HG03135 (cell line): ENCODE results near the gene HACE1.
"Not testable (repeated sequence)": the region's sequence is repeated elsewhere in the genome, so short reads cannot be mapped to it uniquely, and the experiment has no call there.

Experiments used
- ATAC-seq: cut with Tn5 transposase; IDR thresholded peaks from one replicate; pipeline ENCODE4 v1.9.1; 2021; ENCODE audit warnings: mild to moderate bottlenecking, moderate library complexity; ENCODE audit not compliant: unreplicated experiment

The HACE1 gene

DNA sequence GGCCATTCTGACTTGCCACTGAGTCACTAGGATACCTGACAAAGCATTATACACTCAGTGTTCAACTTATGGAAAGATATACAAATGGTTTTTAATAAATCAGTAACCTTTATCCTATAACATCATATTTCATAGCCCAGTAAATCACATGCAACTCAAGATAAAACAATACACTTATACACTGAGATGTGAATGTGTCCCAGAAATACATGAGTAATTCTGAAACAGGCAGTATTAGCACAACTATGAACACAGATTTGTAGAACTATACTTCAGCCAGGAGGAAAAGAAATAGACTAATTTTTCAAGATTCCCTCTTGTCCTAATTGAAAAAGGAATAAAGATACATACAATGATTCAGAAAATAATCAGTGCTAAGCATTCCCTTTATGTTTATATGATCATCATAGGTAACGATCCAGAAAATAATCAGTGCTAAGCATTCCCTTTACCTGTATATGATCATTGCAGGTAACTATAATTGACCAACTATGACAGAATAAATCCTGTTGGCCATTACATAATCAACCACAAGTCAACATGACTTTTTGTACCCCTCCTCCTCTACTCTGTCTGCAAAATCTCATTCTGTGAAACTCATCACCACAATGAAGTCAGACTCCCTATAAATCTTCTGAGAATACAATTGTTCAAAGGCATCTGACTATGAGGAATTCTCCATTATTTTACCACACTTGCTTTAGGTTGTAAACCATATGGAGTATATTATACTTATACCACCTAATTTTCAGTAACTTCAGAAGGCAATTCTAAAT is 30.3 kb downstream of the HACE1 start:
- no peak for ATAC-seq

DNA sequence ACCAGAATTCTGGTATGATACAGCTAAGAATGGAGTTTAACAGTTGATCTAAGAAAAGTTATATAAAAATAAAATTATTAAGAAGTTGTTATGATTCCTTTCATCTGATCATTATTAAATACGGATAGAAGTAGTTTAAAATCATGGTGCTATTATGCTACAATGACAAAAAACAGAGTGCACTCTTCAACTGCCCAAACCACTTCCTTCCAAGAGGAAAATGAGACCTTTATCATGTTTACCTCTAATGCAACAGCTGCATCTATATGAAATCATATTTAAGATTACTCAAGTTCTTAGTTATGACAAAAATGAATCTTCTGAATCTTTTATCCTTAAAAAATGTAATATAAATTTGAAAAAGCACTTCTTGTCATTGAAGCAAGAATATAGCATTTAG is 31.2 kb downstream of the HACE1 start:
- no peak for ATAC-seq

DNA sequence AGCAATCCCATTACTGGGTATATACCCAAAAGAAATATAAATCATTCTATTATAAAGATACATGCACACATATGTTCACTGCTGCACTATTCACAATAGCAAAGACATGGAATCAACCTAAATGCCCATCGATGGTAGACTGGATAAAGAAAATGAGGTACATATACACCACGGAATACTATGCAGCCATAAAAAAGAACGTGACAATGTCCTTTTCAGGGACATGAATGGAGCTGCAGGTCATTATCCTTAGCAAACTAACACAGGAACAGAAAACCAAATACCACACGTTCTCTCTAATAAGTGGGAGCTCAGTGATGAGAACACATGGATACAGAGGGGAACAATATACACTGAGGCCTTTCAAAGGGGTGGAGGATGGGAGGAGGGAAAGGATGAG is 38.9 kb downstream of the HACE1 start:
- not testable (repeated sequence) for ATAC-seq

DNA sequence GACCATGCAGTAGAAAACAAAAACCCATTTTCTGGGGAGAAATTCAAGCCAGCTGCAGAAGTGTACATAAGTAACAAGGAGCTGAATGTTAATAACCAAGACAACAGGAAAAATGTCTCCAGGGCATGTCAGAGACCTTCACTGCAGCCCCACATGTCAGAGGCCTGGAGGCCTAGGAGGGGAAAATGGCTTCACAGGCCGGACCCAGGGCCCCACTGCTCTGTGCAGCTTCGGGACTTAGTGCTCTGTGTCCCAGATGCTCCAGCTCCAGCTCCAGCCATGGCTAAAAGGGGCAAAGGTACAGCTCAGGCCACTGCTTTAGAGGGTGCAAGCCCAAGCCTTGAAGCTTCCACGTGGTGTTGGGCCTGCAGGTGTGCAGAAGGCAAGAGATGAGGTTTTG is 43.6 kb downstream of the HACE1 start:
- no peak for ATAC-seq

DNA sequence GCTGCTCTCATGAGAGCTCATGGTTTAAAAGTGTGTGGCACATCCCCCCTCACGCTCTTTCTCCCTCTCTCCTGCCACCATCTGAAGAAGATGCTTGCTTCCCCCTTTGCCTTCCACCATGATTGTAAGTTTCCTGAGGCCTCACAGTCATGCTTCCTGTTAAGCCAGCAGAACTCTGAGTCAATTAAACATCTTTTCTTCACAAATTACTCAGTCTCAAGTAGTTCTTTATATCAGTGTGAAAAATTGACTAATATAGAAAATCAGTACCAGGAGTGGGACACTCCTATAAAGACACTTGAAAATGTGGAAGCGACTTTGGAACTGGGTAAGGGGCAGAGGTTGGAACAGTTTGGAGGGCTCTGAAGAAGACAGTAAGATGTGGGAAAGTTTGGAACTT is 45.0 kb downstream of the HACE1 start:
- no peak for ATAC-seq

DNA sequence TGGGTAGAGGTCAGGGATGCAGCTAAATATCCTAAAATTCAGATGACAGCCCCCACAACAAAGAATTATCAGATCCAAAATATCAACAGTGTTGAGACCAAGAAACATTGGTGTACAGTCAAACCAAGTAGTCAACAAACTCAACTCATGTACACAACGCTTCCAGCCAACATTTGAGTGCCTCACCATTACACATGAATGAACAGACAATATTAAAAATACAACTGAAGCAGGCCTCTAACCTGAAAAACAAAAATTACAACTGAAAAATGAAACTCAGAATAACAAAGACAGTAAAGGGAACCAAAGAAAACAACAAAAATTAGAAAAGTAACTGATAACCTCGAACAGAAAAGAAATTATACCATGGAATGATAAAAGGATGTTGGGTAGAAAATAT is 46.2 kb downstream of the HACE1 start:
- ATAC-seq: no peak

DNA sequence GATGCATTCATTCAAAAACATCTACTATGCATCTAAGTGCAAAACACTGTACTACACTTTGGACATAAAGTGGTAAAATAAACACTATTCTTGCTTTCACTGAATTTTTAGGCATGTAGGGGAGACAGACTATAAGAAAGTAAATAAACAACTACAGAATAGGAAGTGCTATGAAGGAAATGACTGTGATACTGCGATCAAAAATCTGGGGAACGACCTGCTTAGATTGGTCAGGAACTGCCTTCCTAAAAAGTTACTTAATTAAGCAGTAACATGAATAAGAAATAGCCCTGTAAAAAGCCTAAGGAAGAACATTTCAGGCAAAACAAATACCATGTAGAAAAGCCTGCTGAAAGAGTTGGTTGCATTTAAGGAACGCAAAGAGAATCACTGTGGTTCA is 50.6 kb downstream of the HACE1 start:
- ATAC-seq: no peak

DNA sequence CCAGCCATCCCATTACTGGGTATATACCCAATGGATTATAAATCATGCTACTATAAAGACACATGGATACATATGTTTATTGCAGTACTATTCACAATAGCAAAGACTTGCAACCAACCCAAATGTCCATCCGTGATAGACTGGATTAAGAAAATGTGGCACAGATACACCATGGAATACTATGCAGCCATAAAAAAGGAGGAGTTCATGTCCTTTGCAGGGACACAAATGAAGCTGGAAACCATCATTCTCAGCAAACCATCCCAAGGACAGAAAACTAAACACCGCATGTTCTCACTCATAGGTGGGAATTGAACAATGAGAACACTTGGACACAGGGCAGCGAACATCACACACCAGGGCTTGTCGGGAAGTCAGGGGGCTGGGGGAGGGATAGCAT is 54.4 kb downstream of the HACE1 start:
- not testable (repeated sequence) for ATAC-seq

DNA sequence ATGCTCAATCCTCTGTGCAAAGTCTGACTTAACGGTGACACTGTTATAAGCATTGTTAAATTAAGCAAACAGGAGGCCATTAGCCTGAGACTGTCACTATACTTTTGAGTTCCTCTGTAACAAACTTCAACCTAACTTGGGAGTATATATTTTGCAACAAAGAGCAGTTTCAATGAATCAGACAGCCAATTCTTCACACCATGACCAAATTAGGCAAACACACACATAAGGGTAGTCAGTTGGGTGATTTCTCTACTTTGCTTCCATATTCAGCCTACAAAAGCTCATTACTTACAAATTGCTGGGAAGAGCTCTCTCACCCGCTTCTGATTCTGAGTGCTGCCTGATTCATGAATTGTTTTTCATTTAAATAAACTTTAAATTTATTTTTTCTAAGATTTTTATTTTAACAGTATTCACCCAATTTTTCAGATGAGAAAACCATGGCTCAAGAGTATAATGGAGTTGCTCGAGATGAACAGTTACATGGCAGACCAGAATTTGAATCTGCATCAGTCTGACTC is 60.5 kb downstream of the HACE1 start:
- ATAC-seq: no peak

DNA sequence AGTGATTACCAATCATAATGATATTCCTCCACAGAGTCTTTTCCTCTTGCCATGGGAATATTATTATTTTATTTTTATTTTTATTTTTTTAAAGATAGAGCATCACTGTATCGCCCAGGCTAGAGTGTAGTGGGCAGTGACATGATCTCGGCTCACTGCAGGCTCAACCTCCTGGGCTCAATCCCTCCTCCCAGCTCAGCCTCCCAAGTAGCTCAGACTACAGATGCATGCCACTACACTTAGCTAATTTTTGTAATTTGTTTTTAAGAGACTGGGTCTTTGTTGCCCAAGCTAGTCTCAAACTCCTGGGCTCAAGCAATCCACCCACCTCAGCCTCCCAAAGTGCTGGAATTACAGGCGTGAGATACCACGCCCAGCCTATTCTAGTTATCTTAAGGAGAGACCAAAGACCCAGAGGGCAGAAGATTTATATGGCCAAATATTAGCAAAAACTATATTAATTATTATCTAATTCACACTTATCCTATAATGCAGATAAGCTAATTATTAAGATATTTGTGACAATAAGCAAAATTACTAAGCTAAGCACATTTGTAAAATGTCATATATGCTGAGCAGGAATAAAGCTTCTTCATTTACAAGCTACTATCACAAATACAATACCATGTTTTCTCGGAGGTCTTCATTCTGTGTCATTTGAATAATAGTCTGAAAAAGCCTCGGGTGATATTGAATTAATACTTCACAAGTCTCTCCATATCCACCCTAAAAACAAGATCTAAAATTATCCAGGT is 63.5 kb downstream of the HACE1 start:
- no peak for ATAC-seq

DNA sequence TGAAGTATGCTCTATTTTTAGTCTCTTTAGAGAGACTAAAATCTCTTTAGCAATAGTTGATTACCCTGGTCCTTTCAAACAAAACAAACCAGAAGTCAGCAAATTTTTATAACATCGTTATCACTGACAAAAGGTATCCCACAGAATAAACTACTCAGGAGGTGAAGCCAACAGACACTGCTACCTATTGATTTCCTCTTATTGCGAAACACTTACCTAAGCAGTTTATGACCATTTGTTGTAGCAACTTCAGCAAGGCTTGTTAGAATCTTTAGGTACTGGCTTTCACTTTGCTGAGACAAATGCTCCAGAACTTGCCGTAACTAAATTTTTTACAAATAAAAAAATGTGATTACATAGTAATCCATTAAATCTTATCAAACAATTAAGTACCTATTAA is 64.4 kb downstream of the HACE1 start:
- no peak for ATAC-seq

DNA sequence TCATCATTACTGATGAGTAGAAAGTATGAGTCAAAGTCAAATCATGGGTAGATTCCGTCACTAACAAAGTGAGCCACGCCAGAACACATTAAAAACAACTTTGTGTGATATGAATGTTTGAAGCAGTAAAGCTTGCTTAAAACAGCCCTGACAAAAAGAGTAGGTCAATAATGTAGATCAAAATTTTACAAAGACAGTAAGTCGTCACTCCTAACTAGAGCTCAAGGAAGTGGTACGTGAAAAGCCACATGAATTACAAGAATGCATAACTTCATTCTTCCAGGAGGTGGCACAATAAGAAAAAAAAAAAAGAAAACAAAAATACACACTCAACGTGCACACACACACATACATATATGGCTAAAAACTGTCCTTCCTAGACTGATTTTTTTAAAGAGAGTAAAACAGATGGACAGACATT is 69.9 kb downstream of the HACE1 start:
- peak; percentile 91 for ATAC-seq

DNA sequence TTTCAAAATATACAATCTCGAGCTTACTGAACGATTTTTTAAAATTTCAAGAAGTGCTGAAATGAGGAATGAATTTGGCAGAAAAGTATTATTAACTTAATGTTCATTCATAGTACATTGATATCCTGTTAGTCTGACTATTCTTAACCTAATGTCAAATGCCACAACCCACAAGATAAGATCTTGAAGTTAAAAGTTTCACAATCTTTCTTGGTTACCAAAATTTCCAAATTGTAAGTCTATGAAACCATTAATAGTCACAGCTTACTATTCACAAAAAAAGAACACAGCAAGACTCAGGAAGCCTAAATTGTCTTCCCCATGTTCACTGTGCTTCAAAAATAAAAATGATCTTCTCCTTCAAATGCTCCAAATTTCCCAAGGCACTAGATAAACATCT is 71.3 kb downstream of the HACE1 start:
- no peak for ATAC-seq

DNA sequence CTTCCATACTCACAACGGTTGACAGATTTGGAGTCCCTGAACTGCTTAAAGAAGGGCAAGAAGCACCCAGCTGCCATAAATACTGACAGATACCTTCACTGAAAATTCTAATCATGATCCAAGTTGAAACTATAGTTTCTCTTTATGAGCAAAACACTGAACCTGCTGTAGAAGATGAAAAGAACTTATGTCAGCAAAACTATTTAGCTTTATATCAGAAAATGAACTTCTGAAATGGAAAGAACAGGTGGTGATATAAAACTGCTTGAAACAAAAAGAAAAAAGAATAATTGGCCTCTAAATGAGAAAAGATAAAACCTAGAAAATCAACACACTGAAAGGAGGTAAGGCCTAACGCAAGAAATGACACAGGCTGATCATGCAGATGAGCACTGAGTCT is 72.4 kb downstream of the HACE1 start:
- no peak for ATAC-seq

DNA sequence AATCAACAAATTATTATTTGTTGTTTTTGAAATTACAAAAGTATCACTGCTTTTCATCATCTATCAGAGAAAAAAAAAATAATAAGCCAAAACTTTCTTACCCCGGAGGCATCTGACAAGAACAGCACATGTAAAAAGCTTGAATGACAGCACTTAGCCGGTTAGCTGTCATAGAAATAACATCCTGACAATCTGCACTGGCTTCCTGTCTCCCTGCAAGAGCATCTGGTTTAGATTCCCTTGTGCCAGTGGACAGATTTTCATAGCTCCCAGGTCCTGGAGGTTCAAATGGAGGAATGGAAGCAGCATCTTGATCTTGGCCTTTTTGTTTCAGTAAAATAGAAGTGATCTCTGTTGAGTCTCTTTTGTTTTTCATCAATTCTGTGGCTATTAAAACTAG is 74.8 kb downstream of the HACE1 start:
- no peak for ATAC-seq

DNA sequence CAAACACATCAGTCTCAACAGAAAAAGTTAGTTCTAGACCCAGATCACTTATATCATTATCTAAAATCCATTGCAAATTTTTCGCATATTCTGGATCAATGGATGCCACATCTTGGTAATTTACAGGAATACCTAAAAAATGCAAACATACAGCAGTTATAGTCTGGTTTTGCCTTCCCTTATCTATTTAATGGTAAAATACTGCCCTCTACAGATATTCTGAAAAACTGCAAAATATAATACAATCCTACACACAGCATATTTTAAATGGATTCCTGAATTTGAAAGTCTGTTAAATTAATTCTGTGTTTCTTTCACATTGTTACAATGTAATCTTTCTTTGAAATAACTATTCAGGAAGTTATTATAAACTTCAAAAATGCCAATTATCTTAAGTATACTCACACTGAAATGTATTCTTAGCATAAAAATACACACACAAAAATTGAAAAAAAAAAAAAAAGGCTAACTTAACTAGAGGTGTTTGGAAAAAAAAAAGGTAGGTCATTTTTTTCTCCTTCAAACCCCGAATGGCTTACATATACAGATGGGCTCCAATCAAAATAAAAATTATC is 88.4 kb downstream of the HACE1 start:
- peak; percentile 83 for ATAC-seq

DNA sequence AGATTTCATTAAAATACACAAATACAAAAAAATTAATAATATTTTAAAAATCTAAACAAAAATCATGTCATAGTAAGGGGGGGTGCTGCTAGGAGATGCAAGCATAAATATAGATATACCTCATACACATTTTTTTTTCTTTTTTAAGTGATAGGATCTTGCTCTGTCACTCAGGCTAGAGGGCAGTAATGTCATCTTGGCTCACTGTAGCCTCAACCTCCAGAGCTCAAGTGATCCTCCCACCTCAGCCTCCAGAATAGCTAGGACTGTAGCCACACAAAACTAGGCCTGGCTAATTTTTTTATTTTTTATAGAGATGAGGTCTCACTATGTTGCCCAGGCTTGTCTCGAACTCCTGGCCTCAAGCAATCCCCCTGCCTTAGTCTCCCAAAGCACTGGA is 90.8 kb downstream of the HACE1 start:
- no peak for ATAC-seq

DNA sequence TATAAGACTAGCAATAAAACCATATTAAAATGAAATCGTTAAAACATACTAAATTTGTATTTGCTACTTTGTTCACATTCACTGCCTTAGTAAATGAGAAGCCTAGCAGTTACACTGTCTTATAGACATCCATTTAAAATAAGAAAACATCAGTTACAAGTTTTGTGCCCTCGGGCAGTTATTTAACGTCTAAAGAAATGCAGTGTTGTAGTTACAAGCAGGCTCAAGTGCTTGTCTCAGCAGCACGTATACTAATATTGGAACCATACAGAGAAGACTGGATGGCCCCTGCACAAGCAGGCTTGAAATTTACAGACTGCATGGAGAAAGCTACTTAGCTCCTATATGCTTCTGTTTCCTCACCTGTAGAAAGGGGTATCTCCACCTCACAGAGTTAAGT is 93.1 kb downstream of the HACE1 start:
- ATAC-seq: no peak

DNA sequence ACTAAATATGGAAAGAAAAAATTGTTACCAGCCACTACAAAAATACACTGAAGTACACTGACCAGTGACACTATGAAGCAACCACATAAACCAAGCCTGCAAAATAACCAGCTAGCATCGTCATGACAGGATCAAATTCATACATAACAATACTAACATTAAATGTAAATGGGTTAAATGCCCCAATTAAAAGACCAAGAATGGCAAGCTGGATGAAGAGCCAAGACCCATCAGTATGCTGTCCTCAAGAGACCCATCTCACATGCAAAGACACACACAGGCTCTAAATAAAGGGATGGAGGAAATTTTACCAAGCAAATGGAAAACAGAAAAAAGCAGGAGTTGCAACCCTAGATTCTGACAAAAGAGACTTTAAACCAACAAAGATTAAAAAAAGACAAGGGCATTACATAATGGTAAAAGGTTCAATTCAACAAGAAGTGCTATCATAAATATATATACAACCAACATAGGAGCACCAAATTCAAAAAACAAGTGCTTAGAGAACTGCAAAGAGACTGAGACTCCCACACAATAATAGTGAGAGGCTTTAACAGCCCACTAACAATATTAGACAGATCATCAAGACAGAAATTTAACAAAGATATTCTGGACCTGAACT is 104.8 kb downstream of the HACE1 start:
- ATAC-seq: no peak

DNA sequence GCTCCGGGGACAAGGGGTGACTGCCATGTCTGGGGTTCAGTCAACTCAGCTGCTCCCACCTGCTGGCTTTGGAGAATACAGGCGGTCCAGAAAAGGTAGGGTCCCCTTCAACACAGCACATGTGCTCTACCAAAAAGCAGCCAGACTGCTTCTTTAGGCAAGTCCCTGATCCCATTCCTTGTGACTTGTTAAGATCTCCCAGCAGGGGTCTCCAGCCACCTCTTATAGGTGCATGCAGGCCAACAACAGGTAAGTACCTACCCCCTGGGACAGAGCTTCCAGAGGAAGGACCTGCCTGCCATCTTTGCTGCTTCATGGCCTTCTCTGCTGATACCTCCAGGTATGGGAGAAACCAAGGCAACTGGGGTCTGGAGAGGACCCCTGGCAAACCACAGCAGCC is 106.5 kb downstream of the HACE1 start:
- ATAC-seq: no peak

DNA sequence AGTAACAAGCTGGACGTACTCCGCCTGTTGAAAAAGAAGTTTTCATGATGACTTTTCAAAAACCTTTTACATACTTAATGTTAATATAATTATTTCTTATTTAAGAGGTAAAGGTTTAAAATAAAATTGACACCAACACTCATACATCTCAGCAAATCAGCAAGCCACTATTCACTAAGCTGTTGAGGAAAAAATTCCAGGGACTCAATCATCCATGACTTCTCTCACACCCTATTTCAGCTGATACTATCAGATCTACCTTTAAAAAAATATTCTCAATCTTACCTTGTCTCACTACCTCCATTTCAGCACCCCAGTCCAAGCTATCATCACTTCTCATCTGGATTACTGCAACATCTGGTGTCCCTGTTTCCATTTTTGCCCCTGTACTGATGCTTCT is 109.3 kb downstream of the HACE1 start:
- ATAC-seq: no peak
